Measurements from ENCODE around the gene TPI1.

The TPI1 gene

GRCh38 chr12:6867413-6868210 lies at the start of gene TPI1:
TPI1 (plus strand) TSS chr12:6867531; CDS start chr12:6867567, 36 bp downstream.
- Mint-ChIP-seq H3K4me3 (peak within 1 kb of the TSS; percentile 91), H3K9me3 (no peaks in the 10 kb centered on the region), H3K4me1 (peaks cover 51% of the 10 kb centered on the region), H3K27ac (peak within 1 kb of the TSS; percentile 98), H3K36me3 (peaks cover 100% of the 10 kb centered on the region)
- ATAC-seq (peak; percentile 75), DNase-seq (ENCODE audit: low spot score in 2 of 2) (peak; percentile 80 to 89)

- Mint-ChIP-seq H3K4me3 (no peak overlapping the region), H3K9me3 (no peaks in the 10 kb centered on the region), H3K4me1 (peaks cover 17% of the 10 kb centered on the region), H3K27ac (no peak overlapping the region), H3K36me3 (peaks cover 4% of the 10 kb centered on the region)
- ATAC-seq = no peak
- no peak for DNase-seq (ENCODE audit: low spot score in 2 of 2)
These were observed 49.6 kb upstream of the TPI1 start for GRCh38 chr12:6817662-6818157.

GRCh38 chr12:6818222-6818621 lies 49.1 kb upstream of the TPI1 start:
- Mint-ChIP-seq H3K9me3 (no peaks in the 10 kb centered on the region), H3K27ac (no peak overlapping the region), H3K4me3 (no peak overlapping the region)

DNA sequence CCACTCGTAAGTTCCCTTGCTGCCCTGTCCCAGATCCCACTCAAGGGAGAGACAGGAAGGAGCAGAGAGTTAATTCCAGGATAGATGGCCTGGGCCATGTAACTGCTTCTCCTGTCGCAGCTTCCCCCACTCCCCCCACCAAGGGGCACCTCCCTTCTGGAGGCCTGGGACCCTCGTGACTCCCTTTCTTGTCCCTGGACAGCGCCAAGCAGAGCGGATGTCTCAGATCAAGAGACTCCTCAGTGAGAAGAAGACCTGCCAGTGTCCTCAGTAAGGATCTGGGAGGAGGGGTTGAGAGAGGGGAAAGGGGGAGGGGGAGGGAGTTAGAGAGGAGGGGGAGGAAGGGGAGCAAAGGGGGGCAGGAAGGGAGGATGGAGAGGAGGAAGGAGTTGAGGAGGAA lies 48.7 kb upstream of the TPI1 start:
- peaks cover 4% of the 10 kb centered on the region for H3K36me3 Mint-ChIP-seq
- no peak for DNase-seq (ENCODE audit: low spot score in 2 of 2)
- ATAC-seq = no peak
- H3K27ac Mint-ChIP-seq = no peak overlapping the region
- no peak overlapping the region for H3K4me3 Mint-ChIP-seq
- H3K4me1 Mint-ChIP-seq = peaks cover 17% of the 10 kb centered on the region
- no peaks in the 10 kb centered on the region for H3K9me3 Mint-ChIP-seq

More at GRCh38 chr12:6818222-6818621, 49.1 kb upstream of the TPI1 start:
- Mint-ChIP-seq H3K36me3 (peaks cover 4% of the 10 kb centered on the region), H3K4me1 (peaks cover 17% of the 10 kb centered on the region)
- DNase-seq (ENCODE audit: low spot score in 2 of 2) (no peak), ATAC-seq (no peak)

DNA sequence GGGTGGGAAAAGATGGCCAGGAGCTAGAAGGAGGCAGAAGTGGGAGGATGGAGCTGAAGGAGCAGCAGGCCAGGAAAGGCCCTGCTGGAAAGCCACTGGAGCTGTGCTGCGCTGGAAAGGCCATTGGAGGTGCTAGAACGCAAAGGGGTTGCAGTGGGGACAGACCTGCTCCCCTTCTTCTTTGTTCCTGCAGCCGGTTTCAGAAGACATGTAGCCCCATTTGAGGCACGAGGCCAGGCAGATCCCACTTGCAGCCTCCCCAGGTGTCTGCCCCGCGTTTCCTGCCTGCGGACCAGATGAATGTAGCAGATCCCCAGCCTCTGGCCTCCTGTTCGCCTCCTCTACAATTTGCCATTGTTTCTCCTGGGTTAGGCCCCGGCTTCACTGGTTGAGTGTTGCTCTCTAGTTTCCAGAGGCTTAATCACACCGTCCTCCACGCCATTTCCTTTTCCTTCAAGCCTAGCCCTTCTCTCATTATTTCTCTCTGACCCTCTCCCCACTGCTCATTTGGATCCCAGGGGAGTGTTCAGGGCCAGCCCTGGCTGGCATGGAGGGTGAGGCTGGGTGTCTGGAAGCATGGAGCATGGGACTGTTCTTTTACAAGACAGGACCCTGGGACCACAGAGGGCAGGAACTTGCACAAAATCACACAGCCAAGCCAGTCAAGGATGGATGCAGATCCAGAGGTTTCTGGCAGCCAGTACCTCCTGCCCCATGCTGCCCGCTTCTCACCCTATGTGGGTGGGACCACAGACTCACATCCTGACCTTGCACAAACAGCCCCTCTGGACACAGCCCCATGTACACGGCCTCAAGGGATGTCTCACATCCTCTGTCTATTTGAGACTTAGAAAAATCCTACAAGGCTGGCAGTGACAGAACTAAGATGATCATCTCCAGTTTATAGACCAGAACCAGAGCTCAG lies 48.0 kb upstream of the TPI1 start:
- no peak for DNase-seq (ENCODE audit: low spot score in 2 of 2)
- Mint-ChIP-seq H3K4me3 (no peak overlapping the region), H3K4me1 (peaks cover 17% of the 10 kb centered on the region), H3K27ac (no peak overlapping the region), H3K9me3 (no peaks in the 10 kb centered on the region), H3K36me3 (peaks cover 4% of the 10 kb centered on the region)
- no peak for ATAC-seq

DNA sequence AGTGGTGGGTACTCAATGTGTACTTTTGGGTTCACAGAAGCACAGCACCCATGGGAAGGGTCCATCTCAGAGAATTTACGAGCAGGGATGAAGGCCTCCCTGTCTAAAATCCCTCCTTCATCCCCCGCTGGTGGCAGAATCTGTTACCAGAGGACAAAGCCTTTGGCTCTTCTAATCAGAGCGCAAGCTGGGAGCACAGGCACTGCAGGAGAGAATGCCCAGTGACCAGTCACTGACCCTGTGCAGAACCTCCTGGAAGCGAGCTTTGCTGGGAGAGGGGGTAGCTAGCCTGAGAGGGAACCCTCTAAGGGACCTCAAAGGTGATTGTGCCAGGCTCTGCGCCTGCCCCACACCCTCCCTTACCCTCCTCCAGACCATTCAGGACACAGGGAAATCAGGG lies 47.2 kb upstream of the TPI1 start:
- no peak for DNase-seq (ENCODE audit: low spot score in 2 of 2)
- Mint-ChIP-seq H3K27ac (peak overlapping the region; percentile 77), H3K4me1 (peaks cover 22% of the 10 kb centered on the region), H3K4me3 (no peak overlapping the region), H3K9me3 (no peaks in the 10 kb centered on the region), H3K36me3 (peaks cover 4% of the 10 kb centered on the region)
- no peak for ATAC-seq

- no peak for DNase-seq (ENCODE audit: low spot score in 2 of 2)
- Mint-ChIP-seq H3K9me3 (no peaks in the 10 kb centered on the region), H3K4me1 (peaks cover 33% of the 10 kb centered on the region), H3K4me3 (peak within 1 kb of the TSS; percentile 56), H3K36me3 (peaks cover 4% of the 10 kb centered on the region), H3K27ac (peak within 1 kb of the TSS; percentile 77)
- ATAC-seq = no peak
These were observed 45.5 kb upstream of the TPI1 start, which contains the start of gene GPR162 for GRCh38 chr12:6821591-6822425. GPR162 (plus strand) TSS chr12:6821821; CDS start chr12:6823899, 2,078 bp downstream.

- peaks cover 4% of the 10 kb centered on the region for H3K36me3 Mint-ChIP-seq
- peaks cover 40% of the 10 kb centered on the region for H3K4me1 Mint-ChIP-seq
- no peak for DNase-seq (ENCODE audit: low spot score in 2 of 2)
- H3K27ac Mint-ChIP-seq = peak overlapping the region; percentile 53
- H3K9me3 Mint-ChIP-seq = no peaks in the 10 kb centered on the region
- peak overlapping the region; percentile 56 for H3K4me3 Mint-ChIP-seq
- ATAC-seq = no peak
These were observed 44.8 kb upstream of the TPI1 start for GRCh38 chr12:6822426-6823135.

GRCh38 chr12:6823182-6824084 lies 43.9 kb upstream of the TPI1 start:
- H3K27ac Mint-ChIP-seq = no peak overlapping the region
- ATAC-seq = no peak
- H3K4me1 Mint-ChIP-seq = peaks cover 48% of the 10 kb centered on the region

GRCh38 chr12:6824085-6824775 lies 43.1 kb upstream of the TPI1 start:
- Mint-ChIP-seq H3K4me1 (peaks cover 55% of the 10 kb centered on the region), H3K9me3 (no peaks in the 10 kb centered on the region), H3K36me3 (peaks cover 7% of the 10 kb centered on the region), H3K27ac (no peak overlapping the region), H3K4me3 (no peak overlapping the region)
- no peak for ATAC-seq
- no peak for DNase-seq (ENCODE audit: low spot score in 2 of 2)

More at GRCh38 chr12:6823182-6824084, 43.9 kb upstream of the TPI1 start:
- H3K36me3 Mint-ChIP-seq = peaks cover 4% of the 10 kb centered on the region
- H3K4me3 Mint-ChIP-seq = no peak overlapping the region
- no peaks in the 10 kb centered on the region for H3K9me3 Mint-ChIP-seq
- no peak for DNase-seq (ENCODE audit: low spot score in 2 of 2)

DNA sequence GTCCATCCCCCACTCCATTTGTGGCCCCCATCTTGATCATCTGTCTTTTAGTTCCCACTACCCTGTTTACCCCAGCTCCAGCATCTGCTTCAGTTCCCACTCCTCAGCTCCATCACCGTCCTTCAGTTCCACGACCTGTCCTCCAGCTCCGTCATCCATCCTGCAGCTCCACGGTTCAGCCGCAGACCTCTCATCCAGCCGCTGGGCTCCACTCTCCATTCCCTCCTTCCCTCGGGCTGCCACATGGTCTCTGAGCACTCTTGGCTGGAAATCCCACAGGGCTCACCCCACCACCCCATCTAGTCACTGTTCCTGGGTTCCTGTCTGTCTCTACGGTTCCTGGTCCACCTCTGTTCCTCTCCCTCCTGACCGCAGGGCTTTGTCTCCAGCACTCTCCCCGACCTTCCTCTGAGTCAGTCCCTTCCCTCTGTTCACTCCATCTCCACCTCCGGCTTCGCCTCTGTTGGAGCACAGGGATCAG lies 42.4 kb upstream of the TPI1 start:
- Mint-ChIP-seq H3K4me3 (no peak overlapping the region), H3K4me1 (peaks cover 60% of the 10 kb centered on the region), H3K27ac (no peak overlapping the region), H3K9me3 (no peaks in the 10 kb centered on the region), H3K36me3 (peaks cover 9% of the 10 kb centered on the region)
- no peak for DNase-seq (ENCODE audit: low spot score in 2 of 2)
- no peak for ATAC-seq

DNA sequence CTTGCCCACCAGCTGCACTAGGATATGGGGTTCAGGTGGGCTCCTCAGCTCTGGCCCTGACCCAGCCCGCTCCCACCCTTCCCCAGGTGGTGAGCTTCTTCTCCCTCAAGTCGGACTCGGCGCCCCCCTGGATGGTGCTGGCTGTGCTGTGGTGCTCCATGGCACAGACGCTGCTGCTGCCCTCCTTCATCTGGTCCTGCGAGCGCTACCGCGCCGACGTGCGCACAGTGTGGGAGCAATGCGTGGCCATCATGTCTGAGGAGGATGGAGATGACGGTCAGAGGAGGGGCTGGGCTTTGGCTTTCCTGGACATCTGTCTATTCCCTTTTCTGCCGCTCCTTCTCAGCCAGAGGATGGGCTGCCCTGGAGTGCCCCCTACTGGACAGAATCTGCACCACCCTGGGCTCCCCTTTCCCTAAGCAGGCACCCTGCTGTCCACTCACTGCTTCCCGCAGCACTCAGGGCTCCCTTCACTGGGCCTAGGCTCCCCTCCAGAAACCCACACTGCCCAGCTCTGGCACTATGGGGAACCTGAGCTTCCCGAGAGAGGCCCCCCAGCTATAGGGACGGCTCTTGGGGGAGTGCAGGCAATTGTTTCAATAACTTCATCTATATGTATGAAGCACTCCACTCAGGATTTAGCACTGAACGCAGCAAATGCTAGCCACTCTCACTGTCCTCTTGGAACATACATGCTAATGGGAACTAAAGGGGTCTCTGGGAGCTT lies 41.8 kb upstream of the TPI1 start:
- Mint-ChIP-seq H3K4me1 (peaks cover 60% of the 10 kb centered on the region), H3K4me3 (peak overlapping the region; percentile 19), H3K27ac (no peak overlapping the region), H3K36me3 (peaks cover 9% of the 10 kb centered on the region), H3K9me3 (no peaks in the 10 kb centered on the region)
- DNase-seq (ENCODE audit: low spot score in 2 of 2) (peak; percentile 84 to 94), ATAC-seq (peak; percentile 76)

Data from stimulated activated effector memory CD8-positive, alpha-beta T cell treated with anti-CD3 and anti-CD28 coated beads, Interleukin-12 subunit alpha, Interleukin-12 subunit beta, amount 100 ng/mL, for 72 hours (primary cell).